ENCODE data around the gene BHLHE40.

The BHLHE40 gene

DNA sequence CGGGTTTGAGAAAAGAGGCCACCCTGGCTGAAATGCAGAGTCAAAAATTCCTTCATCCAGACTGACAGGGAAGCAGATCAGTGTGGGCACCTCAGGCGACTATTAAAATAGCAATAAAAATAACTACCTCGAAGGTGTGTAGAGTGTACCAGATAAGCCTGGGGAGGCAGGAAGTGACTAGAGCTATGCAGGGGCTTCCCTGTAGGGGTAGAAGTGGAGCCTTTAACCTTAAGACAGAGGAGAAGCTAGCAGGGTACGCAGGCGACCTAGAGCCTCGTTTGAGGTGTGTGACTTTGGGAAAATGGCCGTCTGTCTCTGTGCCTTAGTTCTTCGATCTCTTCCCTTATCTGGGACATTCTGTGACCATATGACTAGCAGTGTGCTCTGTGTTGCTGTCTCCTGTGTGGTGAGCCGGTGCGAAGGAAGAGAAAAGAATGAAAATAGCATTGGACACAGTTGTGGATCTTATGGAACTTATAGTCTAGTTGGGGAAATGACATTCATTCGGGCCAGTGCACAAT, 17.6 kb downstream of the BHLHE40 start:
- peak; percentile 71 for DNase-seq
- no peak overlapping the region for H3K4me2 ChIP-seq (ENCODE audit: low read length)
- H2AK5ac ChIP-seq (ENCODE audit: low read length), result peak overlapping the region; percentile 8
- no peak overlapping the region for H3K23ac ChIP-seq (ENCODE audit: low read length)
- H4K8ac ChIP-seq (ENCODE audit: low read depth, low read length), result no peak overlapping the region
- no peak overlapping the region for H3K9ac ChIP-seq (ENCODE audit: low read length)
- H3K56ac ChIP-seq (ENCODE audit: low read length), result peak overlapping the region; percentile 34
- H2BK5ac ChIP-seq (ENCODE audit: low read length), result peak overlapping the region; percentile 66
- no peaks in the 10 kb centered on the region for H3K36me3 ChIP-seq (ENCODE audit: control insufficient read depth, insufficient read depth, low read length)
- H3K27me3 ChIP-seq (ENCODE audit: insufficient read depth, low read length, poor library complexity), result no peaks in the 10 kb centered on the region
- H3K79me2 ChIP-seq (ENCODE audit: control insufficient read depth, insufficient read depth, low read length), result no peaks in the 10 kb centered on the region
- H3K18ac ChIP-seq (ENCODE audit: low read length), result peak overlapping the region; percentile 34
- WGBS (ENCODE audit: extremely low coverage, insufficient coverage, low lambda C conversion rate), result no CpG with 5 or more reads among the region's 11 CpGs
- H3K79me1 ChIP-seq (ENCODE audit: low read length), result no peaks in the 10 kb centered on the region
- H2BK15ac ChIP-seq (replicated peaks; ENCODE audit: low read depth), result no peak overlapping the region
- H3K27ac ChIP-seq (ENCODE audit: low read depth, low read length), result peak overlapping the region; percentile 9
- peak overlapping the region; percentile 31 for H2BK120ac ChIP-seq (ENCODE audit: low read depth, low read length)
- peaks cover 17% of the 10 kb centered on the region for H3K4me1 ChIP-seq (ENCODE audit: control insufficient read depth, low read depth, low read length)
- H3K4me3 ChIP-seq (ENCODE audit: low read length), result no peak overlapping the region
- H3K4ac ChIP-seq (ENCODE audit: low read depth, low read length), result no peak overlapping the region
- H4K5ac ChIP-seq (ENCODE audit: low read length), result no peak overlapping the region

DNA sequence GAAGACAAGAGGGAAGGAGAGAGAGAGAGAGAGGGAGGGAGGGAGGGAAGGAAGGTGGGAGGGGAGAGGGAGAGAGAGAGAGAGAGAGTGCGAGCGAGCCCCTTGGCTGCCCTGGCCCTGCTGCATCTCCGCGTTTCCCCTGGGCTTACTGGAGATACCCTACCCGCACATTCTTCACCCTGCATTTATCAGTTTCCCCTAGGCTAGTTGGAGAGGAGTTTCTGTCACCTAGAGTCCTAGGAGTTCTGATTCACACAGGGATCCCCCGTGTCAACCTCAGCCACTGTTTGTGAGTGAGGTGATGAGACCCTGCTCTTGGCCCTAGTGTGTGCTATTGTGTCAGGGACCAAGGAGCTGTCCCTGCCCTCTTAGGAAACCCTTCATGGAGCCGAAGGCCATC, 18.7 kb downstream of the BHLHE40 start:
- Histone ChIP-seq H3K27me3 (ENCODE audit: insufficient read depth, low read length, poor library complexity) (no peaks in the 10 kb centered on the region), H2AK5ac (ENCODE audit: low read length) (peak overlapping the region; percentile 84), H3K56ac (ENCODE audit: low read length) (peak overlapping the region; percentile 70), H3K4me3 (ENCODE audit: low read length) (no peak overlapping the region), H3K9ac (ENCODE audit: low read length) (no peak overlapping the region), H3K23ac (ENCODE audit: low read length) (no peak overlapping the region), H2BK5ac (ENCODE audit: low read length) (peak overlapping the region; percentile 81), H3K36me3 (ENCODE audit: control insufficient read depth, insufficient read depth, low read length) (no peaks in the 10 kb centered on the region), H3K4ac (ENCODE audit: low read depth, low read length) (peak overlapping the region; percentile 93), H2BK120ac (ENCODE audit: low read depth, low read length) (no peak overlapping the region), H3K79me2 (ENCODE audit: control insufficient read depth, insufficient read depth, low read length) (no peaks in the 10 kb centered on the region), H3K27ac (ENCODE audit: low read depth, low read length) (no peak overlapping the region), H4K5ac (ENCODE audit: low read length) (no peak overlapping the region), H3K18ac (ENCODE audit: low read length) (peak overlapping the region; percentile 63), H3K4me1 (ENCODE audit: control insufficient read depth, low read depth, low read length) (peaks cover 25% of the 10 kb centered on the region), H3K79me1 (ENCODE audit: low read length) (no peaks in the 10 kb centered on the region), H3K4me2 (ENCODE audit: low read length) (no peak overlapping the region), H4K8ac (ENCODE audit: low read depth, low read length) (no peak overlapping the region), H2BK15ac (replicated peaks; ENCODE audit: low read depth) (no peak overlapping the region)
- WGBS (ENCODE audit: extremely low coverage, insufficient coverage, low lambda C conversion rate), result no CpG with 5 or more reads among the region's 7 CpGs
- DNase-seq, result no peak

DNA sequence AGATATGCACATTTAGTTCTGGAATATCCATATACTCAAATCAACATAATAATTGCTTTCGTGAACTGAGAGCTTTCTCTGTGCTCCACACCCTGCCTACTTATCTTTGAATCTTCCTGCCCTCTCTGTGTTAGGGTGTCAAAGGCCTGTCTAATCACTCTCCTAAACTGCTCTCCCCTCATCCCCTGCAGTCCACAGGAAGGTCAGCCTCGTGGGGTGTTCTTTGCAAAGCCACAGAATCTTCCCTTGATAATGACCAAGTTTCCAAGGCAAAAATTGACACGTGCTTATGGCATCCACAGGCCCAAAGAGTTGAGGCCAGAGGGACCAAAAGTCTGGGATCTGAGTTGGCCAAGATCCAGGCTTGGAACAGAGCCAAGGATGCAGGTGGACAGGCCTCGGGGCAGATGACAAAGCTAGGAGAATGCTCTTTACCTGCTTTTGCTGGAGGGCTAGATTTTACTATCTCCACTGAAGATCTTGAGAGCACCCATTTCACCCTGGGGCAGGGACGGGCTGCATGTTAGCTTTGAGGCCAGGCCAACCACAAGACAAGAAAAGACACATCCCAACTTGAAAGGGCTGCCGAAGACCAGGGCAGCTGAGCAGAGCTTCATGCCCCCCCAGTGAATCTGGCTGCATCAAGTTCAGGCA, 20.4 kb downstream of the BHLHE40 start:
- peak; percentile 61 for DNase-seq

DNA sequence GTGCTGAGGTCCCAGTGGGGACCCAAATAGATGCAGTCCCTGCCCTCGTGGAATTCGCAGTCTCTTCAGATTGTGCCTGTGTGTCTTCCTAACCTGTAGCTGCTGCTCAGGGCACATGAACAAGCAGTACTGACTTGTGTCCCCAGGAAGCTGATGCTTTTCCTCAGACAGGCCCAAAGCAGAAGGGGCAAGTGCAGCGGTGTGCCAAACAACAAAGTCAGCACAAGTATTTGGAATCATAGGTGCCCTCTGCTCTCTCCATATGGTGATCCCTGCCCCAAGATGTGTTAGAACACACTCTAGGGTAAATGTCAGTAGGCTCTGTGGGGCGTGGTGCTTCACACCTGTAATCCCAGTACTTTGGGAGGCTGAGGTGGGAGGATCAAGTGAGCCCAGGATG, 21.9 kb downstream of the BHLHE40 start:
- H3K27me3 ChIP-seq (ENCODE audit: insufficient read depth, low read length, poor library complexity), result no peaks in the 10 kb centered on the region
- peak overlapping the region; percentile 41 for H3K4ac ChIP-seq (ENCODE audit: low read depth, low read length)
- H3K23ac ChIP-seq (ENCODE audit: low read length), result no peak overlapping the region
- WGBS (ENCODE audit: extremely low coverage, insufficient coverage, low lambda C conversion rate), result no CpG with 5 or more reads among the region's 4 CpGs
- no peak overlapping the region for H3K4me2 ChIP-seq (ENCODE audit: low read length)
- H3K56ac ChIP-seq (ENCODE audit: low read length), result peak overlapping the region; percentile 66
- peak overlapping the region; percentile 33 for H2BK120ac ChIP-seq (ENCODE audit: low read depth, low read length)
- H4K8ac ChIP-seq (ENCODE audit: low read depth, low read length), result no peak overlapping the region
- H3K36me3 ChIP-seq (ENCODE audit: control insufficient read depth, insufficient read depth, low read length), result no peaks in the 10 kb centered on the region
- H3K4me1 ChIP-seq (ENCODE audit: control insufficient read depth, low read depth, low read length), result peaks cover 28% of the 10 kb centered on the region
- no peaks in the 10 kb centered on the region for H3K79me2 ChIP-seq (ENCODE audit: control insufficient read depth, insufficient read depth, low read length)
- no peak for DNase-seq
- H3K4me3 ChIP-seq (ENCODE audit: low read length), result no peak overlapping the region
- H3K79me1 ChIP-seq (ENCODE audit: low read length), result no peaks in the 10 kb centered on the region
- peak overlapping the region; percentile 5 for H3K18ac ChIP-seq (ENCODE audit: low read length)
- peak overlapping the region; percentile 13 for H3K27ac ChIP-seq (ENCODE audit: low read depth, low read length)
- H2BK15ac ChIP-seq (replicated peaks; ENCODE audit: low read depth), result no peak overlapping the region
- H2BK5ac ChIP-seq (ENCODE audit: low read length), result peak overlapping the region; percentile 28
- no peak overlapping the region for H4K5ac ChIP-seq (ENCODE audit: low read length)
- no peak overlapping the region for H3K9ac ChIP-seq (ENCODE audit: low read length)
- H2AK5ac ChIP-seq (ENCODE audit: low read length), result peak overlapping the region; percentile 7

More for the DNA sequence above, 20.4 kb downstream of the BHLHE40 start:
- no peaks in the 10 kb centered on the region for H3K27me3 ChIP-seq (ENCODE audit: insufficient read depth, low read length, poor library complexity)
- WGBS (ENCODE audit: extremely low coverage, insufficient coverage, low lambda C conversion rate), result no CpG with 5 or more reads among the region's 6 CpGs
- no peak overlapping the region for H2BK15ac ChIP-seq (replicated peaks; ENCODE audit: low read depth)
- H3K79me2 ChIP-seq (ENCODE audit: control insufficient read depth, insufficient read depth, low read length), result no peaks in the 10 kb centered on the region
- peak overlapping the region; percentile 56 for H3K56ac ChIP-seq (ENCODE audit: low read length)
- H3K4ac ChIP-seq (ENCODE audit: low read depth, low read length), result peak overlapping the region; percentile 22
- H2BK5ac ChIP-seq (ENCODE audit: low read length), result peak overlapping the region; percentile 74
- peak overlapping the region; percentile 52 for H2AK5ac ChIP-seq (ENCODE audit: low read length)
- H3K36me3 ChIP-seq (ENCODE audit: control insufficient read depth, insufficient read depth, low read length), result no peaks in the 10 kb centered on the region
- H3K79me1 ChIP-seq (ENCODE audit: low read length), result no peaks in the 10 kb centered on the region
- H3K18ac ChIP-seq (ENCODE audit: low read length), result peak overlapping the region; percentile 22
- H3K4me3 ChIP-seq (ENCODE audit: low read length), result no peak overlapping the region
- no peak overlapping the region for H3K23ac ChIP-seq (ENCODE audit: low read length)
- H3K27ac ChIP-seq (ENCODE audit: low read depth, low read length), result no peak overlapping the region
- H3K4me2 ChIP-seq (ENCODE audit: low read length), result no peak overlapping the region
- no peak overlapping the region for H4K8ac ChIP-seq (ENCODE audit: low read depth, low read length)
- peak overlapping the region; percentile 3 for H3K9ac ChIP-seq (ENCODE audit: low read length)
- peaks cover 28% of the 10 kb centered on the region for H3K4me1 ChIP-seq (ENCODE audit: control insufficient read depth, low read depth, low read length)
- no peak overlapping the region for H2BK120ac ChIP-seq (ENCODE audit: low read depth, low read length)
- H4K5ac ChIP-seq (ENCODE audit: low read length), result peak overlapping the region; percentile 22

DNA sequence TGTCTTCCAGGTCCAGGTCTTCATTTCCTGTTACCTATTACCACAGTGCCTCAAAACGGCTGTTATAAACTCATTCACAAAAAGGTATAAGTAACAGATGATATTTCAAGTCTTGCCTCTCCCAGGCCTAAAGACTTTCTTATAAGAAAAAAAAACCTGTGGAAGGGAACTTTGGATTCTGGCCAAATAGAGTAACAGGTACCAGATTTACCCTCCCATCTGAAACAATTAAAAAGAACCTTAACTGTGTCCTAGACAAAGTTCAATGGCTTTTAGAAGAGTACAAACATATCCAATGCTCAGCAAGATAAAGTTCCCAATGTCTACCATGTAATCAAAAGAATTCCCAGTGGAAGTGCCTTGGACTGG, 22.6 kb downstream of the BHLHE40 start:
- Histone ChIP-seq H3K56ac (ENCODE audit: low read length) (no peak overlapping the region), H3K4me1 (ENCODE audit: control insufficient read depth, low read depth, low read length) (peaks cover 27% of the 10 kb centered on the region), H3K4ac (ENCODE audit: low read depth, low read length) (no peak overlapping the region), H3K9ac (ENCODE audit: low read length) (no peak overlapping the region), H2BK120ac (ENCODE audit: low read depth, low read length) (no peak overlapping the region), H2BK15ac (replicated peaks; ENCODE audit: low read depth) (no peak overlapping the region), H3K23ac (ENCODE audit: low read length) (no peak overlapping the region), H3K4me3 (ENCODE audit: low read length) (no peak overlapping the region), H3K18ac (ENCODE audit: low read length) (no peak overlapping the region), H4K8ac (ENCODE audit: low read depth, low read length) (no peak overlapping the region), H3K27me3 (ENCODE audit: insufficient read depth, low read length, poor library complexity) (no peaks in the 10 kb centered on the region), H3K79me1 (ENCODE audit: low read length) (no peaks in the 10 kb centered on the region), H3K36me3 (ENCODE audit: control insufficient read depth, insufficient read depth, low read length) (no peaks in the 10 kb centered on the region), H3K27ac (ENCODE audit: low read depth, low read length) (peak overlapping the region; percentile 68), H2BK5ac (ENCODE audit: low read length) (no peak overlapping the region), H4K5ac (ENCODE audit: low read length) (no peak overlapping the region), H3K4me2 (ENCODE audit: low read length) (no peak overlapping the region), H3K79me2 (ENCODE audit: control insufficient read depth, insufficient read depth, low read length) (no peaks in the 10 kb centered on the region), H2AK5ac (ENCODE audit: low read length) (no peak overlapping the region)
- DNase-seq, result no peak
- no CpG with 5 or more reads among the region's 1 CpG for WGBS (ENCODE audit: extremely low coverage, insufficient coverage, low lambda C conversion rate)

All from mesendoderm (in vitro differentiated cells).